Endothelial cell of umbilical vein (primary cell): ENCODE measurements around the gene PTPN9. TPM values are rescaled to one million over a fixed set of nuclear protein-coding genes. Genes with fewer than 3 reads are reported as not detected.
"Not testable (repeated sequence)": the region's sequence is repeated elsewhere in the genome, so short reads cannot be mapped to it uniquely, and the experiment has no call there.

Source experiments
- BruUV-seq: library from RNA; stranded (reverse); fragments of 400-500 nt; replicated peaks from 2 replicates; lab custom pipeline; 2021; lab: Mats Ljungman, UMichigan
- CTCF ChIA-PET: fragments of 300-600, 350-600 bp; sonication (Branson Sonifier 250); formaldehyde crosslinking; loops from one replicate; lab custom pipeline; 2021; ENCODE audit warnings: antibody characterized with exemption, inconsistent platforms; lab: Charles Lee
- POLR2A ChIA-PET: fragments of 300-600, 350-600 bp; sonication (Branson Sonifier 250); formaldehyde crosslinking; loops from one replicate; lab custom pipeline; 2021; ENCODE audit warnings: antibody characterized with exemption, inconsistent platforms; lab: Charles Lee
- DNase-seq: peaks from one replicate; pipeline ENCODE4 v3.0.0-alpha.2; 2011; ENCODE audit warnings: low read depth, low spot score
- FAIRE-seq: peaks from 2 replicates; lab custom pipeline; 2011; peaks lifted over from hg19 to GRCh38; lab: Jason Lieb, UNC
- H2AFZ ChIP-seq: 2 replicates; pipeline ENCODE4 v1.6.0; 2012; ENCODE audit warnings: low read depth, low read length, control low read depth, inconsistent platforms
- H3K27ac ChIP-seq: 2 replicates; pipeline ENCODE4 v1.5.1; 2011; ENCODE audit warnings: low read depth, mild to moderate bottlenecking, control low read depth, low read length, moderate library complexity; ENCODE audit not compliant: insufficient read depth
- H3K27me3 ChIP-seq, 2 experiments: 2 replicates each; pipeline versions ENCODE4 v1.6.0 to v1.6.1; 2011; ENCODE audit warnings: low read length in 2 of 2, mixed read lengths in 1 of 2; ENCODE audit not compliant: control insufficient read depth in 2 of 2, insufficient read depth in 2 of 2
- H3K36me3 ChIP-seq, 2 experiments: 2 replicates in 1 of 2; 3 replicates in 1 of 2; pipeline ENCODE4 v1.5.1; 2011; ENCODE audit warnings: low read length in 2 of 2, mild to moderate bottlenecking in 1 of 2, moderate library complexity in 1 of 2; ENCODE audit not compliant: control insufficient read depth in 2 of 2, insufficient read depth in 2 of 2; ENCODE audit errors: extremely low read depth in 1 of 2
- H3K4me1 ChIP-seq: 3 replicates; pipeline ENCODE4 v1.5.1; 2011; ENCODE audit warnings: mild to moderate bottlenecking, low read length; ENCODE audit not compliant: control insufficient read depth, insufficient read depth; ENCODE audit errors: extremely low read depth
- H3K4me2 ChIP-seq: 2 replicates; pipeline ENCODE4 v1.6.1; 2011; ENCODE audit warnings: low read length, control low read depth, mixed read lengths; ENCODE audit not compliant: insufficient read depth
- H3K4me3 ChIP-seq, 3 experiments: fragments of 200-600 bp in 1 of 3; sonication (generic), shearing (Covaris generic) in 1 of 3; replicated peaks in 1 of 3; 2 replicates each; pipeline ENCODE4 v1.5.1; 2011 to 2016; ENCODE audit warnings: control low read depth in 3 of 3, low read length in 3 of 3, mild to moderate bottlenecking in 2 of 3, inconsistent platforms in 1 of 3, low read depth in 1 of 3, moderate library complexity in 1 of 3; ENCODE audit not compliant: insufficient read depth in 1 of 3
- H3K79me2 ChIP-seq: 2 replicates; pipeline ENCODE4 v1.6.0; 2012; ENCODE audit warnings: low read length, inconsistent platforms; ENCODE audit not compliant: control insufficient read depth, insufficient read depth
- H3K9ac ChIP-seq: replicated peaks from 2 replicates; pipeline ENCODE3; 2011; ENCODE audit warnings: low read length, control low read depth; ENCODE audit not compliant: insufficient read depth; ENCODE audit errors: extremely low read depth
- H3K9me1 ChIP-seq: replicated peaks from 3 replicates; pipeline ENCODE4 v1.6.0; 2011; ENCODE audit warnings: mild to moderate bottlenecking, low read length; ENCODE audit not compliant: control insufficient read depth, insufficient read depth; ENCODE audit errors: extremely low read depth
- H3K9me3 ChIP-seq: replicated peaks from 2 replicates; pipeline ENCODE4 v1.5.1; 2012; ENCODE audit warnings: low read length, inconsistent platforms; ENCODE audit not compliant: control insufficient read depth, insufficient read depth
- H4K20me1 ChIP-seq: replicated peaks from 2 replicates; pipeline ENCODE3; 2011; ENCODE audit warnings: mild to moderate bottlenecking, low read length; ENCODE audit not compliant: control insufficient read depth, insufficient read depth; ENCODE audit errors: extremely low read depth
- EZH2 ChIP-seq: IDR thresholded peaks from 2 replicates; pipeline ENCODE4 v1.6.1; 2012; ENCODE audit warnings: borderline replicate concordance, low read depth, mild to moderate bottlenecking, moderate library complexity, low read length, inconsistent platforms; ENCODE audit not compliant: severe bottlenecking
- FOS ChIP-seq: IDR thresholded peaks from 2 replicates; pipeline ENCODE4 v1.6.1; 2011; ENCODE audit warnings: mild to moderate bottlenecking, low read length, moderate library complexity, borderline replicate concordance; ENCODE audit not compliant: insufficient read depth
- MAX ChIP-seq: IDR thresholded peaks from 2 replicates; pipeline ENCODE4 v1.6.1; 2011; ENCODE audit not compliant: insufficient read depth, insufficient read length
- MYC ChIP-seq: IDR thresholded peaks from one replicate; pipeline ENCODE4 v1.6.1; 2011; ENCODE audit warnings: mild to moderate bottlenecking, low read depth, low read length
- POLR2A ChIP-seq: IDR thresholded peaks from 2 replicates; pipeline ENCODE4 v1.6.1; 2012; ENCODE audit warnings: low read depth, mild to moderate bottlenecking, control low read depth, low read length
- POLR2AphosphoS5 ChIP-seq: IDR thresholded peaks from 2 replicates; pipeline ENCODE4 v1.6.1; 2012; ENCODE audit warnings: low read depth, mild to moderate bottlenecking, control low read depth, low read length, moderate library complexity; ENCODE audit not compliant: insufficient read depth
- dilution Hi-C: fragments of 300-500 bp; cut with MboI; formaldehyde crosslinking; loops from one replicate; pipeline ENCODE4 v1.15.0; 2019; ENCODE audit warnings: low sequenced_read_pairs; ENCODE audit not compliant: extremely low pct_ligation_motif_present
- intact Hi-C: fragments of 100-400 bp; cut with micrococcal nuclease; formaldehyde crosslinking; loops from one replicate; pipeline ENCODE4 v1.10.0; 2022
- polyA plus RNA-seq, 4 experiments: library from polyadenylated mRNA; depleted of rRNA in 3 of 4; stranded (reverse) in 3 of 4; unstranded in 1 of 4; fragments of >200 nt; gene quantifications; 2 replicates each; pipeline versions ENCODE4 v1.2.1 to v1.2.3, GENCODE V29; 2011 to 2012; ENCODE audit warnings: missing spikeins in 1 of 4
- total RNA-seq: library from RNA; stranded (reverse); gene quantifications from 2 replicates; pipeline ENCODE4 v1.2.3, GENCODE V29; 2021

Gene PTPN9
- total and polyA plus RNA-seq, 2 donors (not counting 3 experiments of a cell fraction or from before 2014, with no cell fraction given) = 31.4 to 37.2 TPM

- Histone ChIP-seq H3K9me3 (no peaks in the 10 kb centered on the region), H3K9me1 (no peaks in the 10 kb centered on the region), H3K27me3 (no peaks in the 10 kb centered on the region), H3K27ac (no peak overlapping the region), H3K36me3 (no peaks in the 10 kb centered on the region), H3K79me2 (peaks cover 32% of the 10 kb centered on the region), H3K4me1 (no peaks in the 10 kb centered on the region), H2AFZ (no peak overlapping the region), H3K9ac (no peak overlapping the region), H4K20me1 (peaks cover 6% of the 10 kb centered on the region), H3K4me3 (no peak overlapping the region), H3K4me2 (no peak overlapping the region)
- DNase-seq (no peak), FAIRE-seq (no peak)
- no peak for TF ChIP-seq FOS
- TF ChIP-seq MAX = no peak
- TF ChIP-seq POLR2A = no peak
- no peak for TF ChIP-seq EZH2
- TF ChIP-seq MYC = no peak
- no peak for TF ChIP-seq POLR2AphosphoS5
- CTCF ChIA-PET = interaction anchor here (0.8 to 1.6 kb wide), 4 partner anchors 12 to 53 kb away, joined by 4 to 7 read pairs (median 5); no protein-coding TSS in a partner anchor
- POLR2A ChIA-PET = no interaction called here
- dilution Hi-C loops = no loop called here
- intact Hi-C loops = no loop called here
- BruUV-seq = no TSS peak
These were observed 34.8 kb downstream of the PTPN9 start for GRCh38 chr15:75544359-75544758.

GRCh38 chr15:75542949-75543545 lies 36.1 kb downstream of the PTPN9 start:
- H3K4me2 ChIP-seq, H3K9me3 ChIP-seq, DNase-seq, H3K27ac ChIP-seq, H2AFZ ChIP-seq, H3K4me1 ChIP-seq, BruUV-seq, H3K36me3 ChIP-seq, H4K20me1 ChIP-seq, H3K27me3 ChIP-seq, H3K9ac ChIP-seq, H3K9me1 ChIP-seq, H3K4me3 ChIP-seq, dilution Hi-C loops, intact Hi-C loops, FAIRE-seq: not testable (repeated sequence)
- peaks cover 27% of the 10 kb centered on the region for H3K79me2 ChIP-seq
- ChIA-PET CTCF (interaction anchor here (1.1 to 1.6 kb wide), 3 partner anchors 10 to 36 kb away, joined by 3 to 7 read pairs (median 3); partner anchors contain the start of gene PTPN9), POLR2A (interaction anchor here (0.6 kb wide), 1 partner anchor 1618 kb away, joined by 5 read pairs; no protein-coding TSS in a partner anchor)
